ENCODE data around the gene TEN1. TPM values are rescaled to one million over a fixed set of nuclear protein-coding genes. Genes with fewer than 3 reads are reported as not detected.

The TEN1 gene
- total RNA-seq, 2 experiments from 2014 or later = 16.8 to 21.0 TPM

DNA sequence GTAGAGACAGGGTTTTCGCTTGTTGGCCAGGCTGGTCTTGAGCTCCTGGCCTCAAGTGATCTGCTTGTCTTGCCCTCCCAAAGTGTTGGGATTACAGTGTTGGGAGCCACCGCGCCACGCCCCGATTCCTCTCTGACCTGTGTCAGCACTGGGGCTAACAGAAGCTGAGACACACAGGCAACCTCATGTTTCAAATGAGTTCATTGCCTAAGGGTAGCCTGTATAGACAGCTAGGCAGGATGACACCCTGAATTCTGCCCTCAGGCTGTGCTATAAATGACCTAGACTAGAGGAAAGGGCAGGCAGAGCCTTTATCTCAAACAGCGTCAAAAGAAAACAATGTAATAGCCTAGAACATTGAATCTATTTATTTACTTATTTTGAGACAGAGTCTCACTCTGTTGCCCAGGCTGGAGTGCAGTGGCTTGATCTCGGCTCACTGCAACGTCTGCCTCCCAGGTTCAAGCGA, 19.3 kb downstream of the TEN1 start:
- ChIA-PET POLR2A (no interaction called here), CTCF (interaction anchor here (1.2 to 11.4 kb wide), 4 partner anchors 10 to 143 kb away, joined by 5 to 122 read pairs (median 8); partner anchors contain the start of gene WBP2)
- Mint-ChIP-seq H3K36me3 (ENCODE audit: low read depth) (peaks cover 1% of the 10 kb centered on the region), H3K9me3 (ENCODE audit: insufficient read depth) (no peaks in the 10 kb centered on the region), H3K27me3 (ENCODE audit: low read depth) (no peaks in the 10 kb centered on the region), H3K27ac (no peak overlapping the region), H3K4me3 (no peak overlapping the region), H3K4me1 (ENCODE audit: low read depth) (peaks cover 19% of the 10 kb centered on the region)
- no peak for ATAC-seq
- DNase-seq = no peak

GRCh38 chr17:76000016-76000754, 21.1 kb downstream of the TEN1 start:
- no peak overlapping the region for H3K27ac Mint-ChIP-seq
- DNase-seq (peak; percentile 75), ATAC-seq (peak; percentile 77)
- no peaks in the 10 kb centered on the region for H3K27me3 Mint-ChIP-seq (ENCODE audit: low read depth)
- CTCF ChIA-PET = interaction anchor here (0.6 to 11.4 kb wide), 26 partner anchors 9 to 398 kb away, joined by 3 to 122 read pairs (median 4); partner anchors contain the start of genes EXOC7, FBF1, MRPL38 and WBP2
- H3K9me3 Mint-ChIP-seq (ENCODE audit: insufficient read depth) = no peaks in the 10 kb centered on the region
- H3K4me1 Mint-ChIP-seq (ENCODE audit: low read depth) = peaks cover 20% of the 10 kb centered on the region
- POLR2A ChIA-PET = interaction anchor here (0.6 kb wide), 3 partner anchors 104 to 274 kb away, joined by 3 read pairs; no protein-coding TSS in a partner anchor
- H3K4me3 Mint-ChIP-seq = no peak overlapping the region
- peaks cover under 1% of the 10 kb centered on the region for H3K36me3 Mint-ChIP-seq (ENCODE audit: low read depth)

GRCh38 chr17:76000755-76001521, 21.9 kb downstream of the TEN1 start, which contains the start of gene CDK3:
Gene CDK3, plus strand, starts transcription at chr17:76000855. Its CDS starts 571 bp downstream, at chr17:76001426.
- H3K4me1 Mint-ChIP-seq (ENCODE audit: low read depth) = peaks cover 26% of the 10 kb centered on the region
- POLR2A ChIA-PET = interaction anchor here (0.6 kb wide), 1 partner anchor 181 kb away, joined by 3 read pairs; no protein-coding TSS in a partner anchor
- CTCF ChIA-PET = interaction anchor here (0.6 to 11.4 kb wide), 20 partner anchors 8 to 303 kb away, joined by 3 to 122 read pairs (median 4); partner anchors contain the start of genes EXOC7, FBF1 and MRPL38
- no peak for DNase-seq
- no peak within 1 kb of the TSS for H3K4me3 Mint-ChIP-seq
- H3K27ac Mint-ChIP-seq = no peak within 1 kb of the TSS
- peak; percentile 10 for ATAC-seq
- peaks cover 3% of the 10 kb centered on the region for H3K36me3 Mint-ChIP-seq (ENCODE audit: low read depth)
- no peaks in the 10 kb centered on the region for H3K27me3 Mint-ChIP-seq (ENCODE audit: low read depth)
- H3K9me3 Mint-ChIP-seq (ENCODE audit: insufficient read depth) = no peaks in the 10 kb centered on the region

DNA sequence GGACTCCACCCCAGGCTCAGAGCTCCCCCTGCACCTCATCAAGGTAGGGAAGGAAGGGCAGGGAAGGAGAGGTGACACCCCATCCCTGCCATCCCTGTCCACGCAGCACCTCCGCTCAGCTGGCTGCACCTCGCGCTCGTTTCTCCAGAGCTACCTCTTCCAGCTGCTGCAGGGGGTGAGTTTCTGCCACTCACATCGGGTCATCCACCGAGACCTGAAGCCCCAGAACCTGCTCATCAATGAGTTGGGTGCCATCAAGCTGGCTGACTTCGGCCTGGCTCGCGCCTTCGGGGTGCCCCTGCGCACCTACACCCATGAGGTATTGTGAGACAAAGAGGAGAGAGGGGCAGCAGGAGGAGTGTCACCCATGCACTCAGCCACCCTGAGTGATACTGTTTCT, 23.1 kb downstream of the TEN1 start:
- H3K9me3 Mint-ChIP-seq (ENCODE audit: insufficient read depth) = no peaks in the 10 kb centered on the region
- peaks cover 3% of the 10 kb centered on the region for H3K36me3 Mint-ChIP-seq (ENCODE audit: low read depth)
- CTCF ChIA-PET = interaction anchor here (0.8 to 11.4 kb wide), 10 partner anchors 10 to 396 kb away, joined by 3 to 122 read pairs (median 4); partner anchors contain the start of gene MRPL38
- H3K27me3 Mint-ChIP-seq (ENCODE audit: low read depth) = no peaks in the 10 kb centered on the region
- H3K4me3 Mint-ChIP-seq = no peak overlapping the region
- no peak for DNase-seq
- peak overlapping the region; percentile 48 for H3K27ac Mint-ChIP-seq
- POLR2A ChIA-PET = no interaction called here
- peaks cover 15% of the 10 kb centered on the region for H3K4me1 Mint-ChIP-seq (ENCODE audit: low read depth)
- ATAC-seq = no peak

- DNase-seq (no peak), ATAC-seq (no peak)
- Mint-ChIP-seq H3K27me3 (ENCODE audit: low read depth) (no peaks in the 10 kb centered on the region), H3K9me3 (ENCODE audit: insufficient read depth) (no peaks in the 10 kb centered on the region), H3K4me1 (ENCODE audit: low read depth) (peaks cover 8% of the 10 kb centered on the region), H3K4me3 (no peak overlapping the region), H3K27ac (no peak overlapping the region), H3K36me3 (ENCODE audit: low read depth) (peaks cover 3% of the 10 kb centered on the region)
- ChIA-PET POLR2A (no interaction called here), CTCF (interaction anchor here (1.3 to 11.4 kb wide), 7 partner anchors 8 to 250 kb away, joined by 4 to 122 read pairs (median 8); partner anchors contain the start of gene MRPL38)
These were observed 24.9 kb downstream of the TEN1 start for GRCh38 chr17:76003915-76004314.

DNA sequence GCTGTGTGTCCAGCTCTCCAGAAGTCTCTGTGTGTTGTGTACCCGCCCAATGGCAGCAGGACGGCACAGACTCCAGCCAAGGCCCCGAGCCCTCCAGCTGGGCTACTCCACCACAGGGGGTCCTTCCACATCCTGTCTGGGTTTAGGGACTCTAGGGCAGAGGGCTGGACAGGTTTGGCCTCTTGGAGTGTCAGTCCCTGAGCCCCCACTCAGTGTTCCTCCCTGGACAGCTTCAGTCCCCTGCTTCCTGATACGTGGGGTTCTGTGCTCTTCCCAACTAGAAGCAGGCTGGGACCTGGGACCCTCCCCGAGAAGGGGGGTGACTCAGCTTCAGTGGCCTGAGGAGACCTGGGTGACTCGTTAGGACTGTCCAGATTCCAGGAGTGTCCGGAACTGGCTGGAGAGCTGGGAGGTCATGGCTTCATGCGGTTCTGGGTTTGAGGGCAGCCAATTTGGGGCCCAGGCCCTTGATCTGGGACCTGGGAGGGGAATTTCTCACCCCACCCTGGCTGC, 25.8 kb downstream of the TEN1 start:
- DNase-seq = no peak
- Mint-ChIP-seq H3K4me1 (ENCODE audit: low read depth) (peaks cover 8% of the 10 kb centered on the region), H3K27ac (no peak overlapping the region), H3K27me3 (ENCODE audit: low read depth) (no peaks in the 10 kb centered on the region), H3K36me3 (ENCODE audit: low read depth) (peaks cover 3% of the 10 kb centered on the region), H3K4me3 (no peak overlapping the region), H3K9me3 (ENCODE audit: insufficient read depth) (no peaks in the 10 kb centered on the region)
- ChIA-PET CTCF (interaction anchor here (0.8 to 11.4 kb wide), 24 partner anchors 8 to 251 kb away, joined by 3 to 122 read pairs (median 4); partner anchors contain the start of genes ACOX1, FBF1, MRPL38 and TEN1), POLR2A (no interaction called here)
- ATAC-seq = no peak

DNA sequence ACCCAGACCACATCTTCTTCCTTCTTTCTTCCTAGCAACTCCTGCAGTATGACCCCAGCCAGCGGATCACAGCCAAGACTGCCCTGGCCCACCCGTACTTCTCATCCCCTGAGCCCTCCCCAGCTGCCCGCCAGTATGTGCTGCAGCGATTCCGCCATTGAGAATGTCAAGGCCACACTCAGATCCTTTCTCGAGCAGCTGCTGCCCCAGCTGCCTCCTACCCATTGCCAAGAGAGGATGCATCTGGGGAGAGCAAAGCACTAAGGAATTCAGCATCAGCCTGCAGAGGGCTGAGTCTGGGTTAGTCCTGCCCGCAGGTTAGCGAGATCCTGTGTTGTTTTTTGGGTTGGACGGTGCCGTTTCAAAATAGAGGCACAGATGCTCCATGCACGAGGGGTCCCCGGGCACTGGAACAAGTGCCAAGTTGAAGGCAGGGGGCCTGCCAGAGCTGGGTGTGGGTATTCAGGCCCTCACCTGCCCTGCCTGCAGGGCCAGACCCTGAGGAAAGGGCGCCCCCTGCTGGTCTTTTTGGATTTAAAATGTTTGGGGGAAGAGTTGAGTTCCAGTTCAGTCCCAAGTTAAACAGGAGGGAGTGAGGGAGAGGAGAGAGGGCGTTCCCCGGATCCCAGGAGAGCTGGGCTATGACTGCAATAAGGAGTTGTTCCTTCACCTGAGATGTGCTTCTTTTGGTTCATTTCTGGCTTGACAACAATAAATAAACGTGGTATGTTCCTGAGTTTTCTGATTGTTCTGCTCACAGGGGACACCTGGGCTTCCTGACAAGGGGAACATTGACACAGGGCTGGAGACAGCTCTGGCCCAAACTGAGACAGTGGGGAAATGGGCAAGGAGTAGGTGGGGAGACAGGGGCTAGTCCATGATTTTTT, 26.5 kb downstream of the TEN1 start:
- H3K4me1 Mint-ChIP-seq (ENCODE audit: low read depth) = peaks cover 8% of the 10 kb centered on the region
- DNase-seq (peak; percentile 89), ATAC-seq (peak; percentile 68)
- ChIA-PET CTCF (interaction anchor here (0.8 to 11.4 kb wide), 28 partner anchors 7 to 252 kb away, joined by 3 to 122 read pairs (median 4); partner anchors contain the start of genes ACOX1, FBF1, MRPL38 and TEN1), POLR2A (no interaction called here)
- no peaks in the 10 kb centered on the region for H3K27me3 Mint-ChIP-seq (ENCODE audit: low read depth)
- H3K9me3 Mint-ChIP-seq (ENCODE audit: insufficient read depth) = no peaks in the 10 kb centered on the region
- H3K27ac Mint-ChIP-seq = peak overlapping the region; percentile 45
- no peak overlapping the region for H3K4me3 Mint-ChIP-seq
- H3K36me3 Mint-ChIP-seq (ENCODE audit: low read depth) = peaks cover 3% of the 10 kb centered on the region

- CTCF ChIA-PET = interaction anchor here (1.0 to 2.9 kb wide), 5 partner anchors 9 to 272 kb away, joined by 3 to 22 read pairs (median 5); partner anchors contain the start of genes MRPL38 and TRIM47
- no peaks in the 10 kb centered on the region for H3K27me3 Mint-ChIP-seq (ENCODE audit: low read depth)
These were observed 28.2 kb downstream of the TEN1 start for GRCh38 chr17:76007131-76007849.

GRCh38 chr17:76007850-76008165, 28.8 kb downstream of the TEN1 start:
- ChIA-PET CTCF (interaction anchor here (1.0 to 2.2 kb wide), 6 partner anchors 8 to 539 kb away, joined by 3 to 8 read pairs (median 5); partner anchors contain the start of genes CDK3, MRPL38 and TRIM47), POLR2A (interaction anchor here (0.6 kb wide), 1 partner anchor 102 kb away, joined by 3 read pairs; no protein-coding TSS in a partner anchor)
- peaks cover 3% of the 10 kb centered on the region for H3K36me3 Mint-ChIP-seq (ENCODE audit: low read depth)
- H3K9me3 Mint-ChIP-seq (ENCODE audit: insufficient read depth) = no peaks in the 10 kb centered on the region
- H3K27me3 Mint-ChIP-seq (ENCODE audit: low read depth) = no peaks in the 10 kb centered on the region
- H3K27ac Mint-ChIP-seq = no peak overlapping the region
- no peak overlapping the region for H3K4me3 Mint-ChIP-seq
- peaks cover 8% of the 10 kb centered on the region for H3K4me1 Mint-ChIP-seq (ENCODE audit: low read depth)
- no peak for DNase-seq
- no peak for ATAC-seq

More at GRCh38 chr17:76007131-76007849, 28.2 kb downstream of the TEN1 start:
- Mint-ChIP-seq H3K27ac (no peak overlapping the region), H3K9me3 (ENCODE audit: insufficient read depth) (no peaks in the 10 kb centered on the region), H3K4me1 (ENCODE audit: low read depth) (peaks cover 8% of the 10 kb centered on the region), H3K4me3 (no peak overlapping the region), H3K36me3 (ENCODE audit: low read depth) (peaks cover 3% of the 10 kb centered on the region)
- no peak for DNase-seq
- POLR2A ChIA-PET = interaction anchor here (0.6 kb wide), 1 partner anchor 101 kb away, joined by 3 read pairs; no protein-coding TSS in a partner anchor
- no peak for ATAC-seq

DNA sequence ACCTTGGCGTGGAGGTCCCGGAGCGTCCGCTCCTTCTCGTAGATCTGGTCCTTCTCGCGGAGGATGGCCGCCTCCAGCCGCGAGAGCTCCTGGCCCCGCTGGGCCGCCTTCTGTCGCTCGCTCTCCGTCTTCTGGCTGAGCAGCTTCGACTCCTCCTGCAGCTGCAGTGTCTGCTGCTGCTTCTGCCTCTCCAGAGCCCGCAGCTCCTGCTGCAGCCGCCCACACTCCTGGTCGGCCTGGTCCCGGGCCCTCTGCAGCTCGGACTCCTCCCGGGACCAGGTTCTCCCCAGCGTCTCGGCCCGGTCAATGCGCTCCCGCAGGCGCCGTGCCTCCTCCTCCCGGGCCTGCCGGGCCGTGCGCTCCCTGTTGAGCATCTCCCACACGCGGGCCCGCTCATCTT, 29.2 kb downstream of the TEN1 start:
- H3K4me3 Mint-ChIP-seq = no peak overlapping the region
- H3K9me3 Mint-ChIP-seq (ENCODE audit: insufficient read depth) = no peaks in the 10 kb centered on the region
- no peaks in the 10 kb centered on the region for H3K27me3 Mint-ChIP-seq (ENCODE audit: low read depth)
- peaks cover 8% of the 10 kb centered on the region for H3K4me1 Mint-ChIP-seq (ENCODE audit: low read depth)
- no peak for ATAC-seq
- no peak for DNase-seq
- ChIA-PET CTCF (interaction anchor here (1.0 to 2.2 kb wide), 6 partner anchors 8 to 538 kb away, joined by 3 to 8 read pairs (median 5); partner anchors contain the start of genes CDK3, MRPL38 and TRIM47), POLR2A (interaction anchor here (0.6 kb wide), 1 partner anchor 102 kb away, joined by 3 read pairs; no protein-coding TSS in a partner anchor)
- H3K27ac Mint-ChIP-seq = no peak overlapping the region
- H3K36me3 Mint-ChIP-seq (ENCODE audit: low read depth) = peaks cover 3% of the 10 kb centered on the region

Data from activated CD8-positive, alpha-beta T cell treated with anti-CD3 and anti-CD28 coated beads, Interleukin-2, amount 10 ng/mL, durations not matched to agents 7 days and 5 days (primary cell).